HG02885 (cell line): ENCODE results near the gene IL36B.
A peak's percentile ranks its signal among the peaks of the same experiment; 100 is the strongest.
"Not testable (repeated sequence)": the region's sequence is repeated elsewhere in the genome, so short reads cannot be mapped to it uniquely, and the experiment has no call there.

ENCODE experiments used
- ATAC-seq: cut with Tn5 transposase; IDR thresholded peaks from one replicate; pipeline ENCODE4 v1.9.1; 2021; ENCODE audit warnings: mild to moderate bottlenecking; ENCODE audit not compliant: unreplicated experiment, poor library complexity

Gene IL36B

DNA sequence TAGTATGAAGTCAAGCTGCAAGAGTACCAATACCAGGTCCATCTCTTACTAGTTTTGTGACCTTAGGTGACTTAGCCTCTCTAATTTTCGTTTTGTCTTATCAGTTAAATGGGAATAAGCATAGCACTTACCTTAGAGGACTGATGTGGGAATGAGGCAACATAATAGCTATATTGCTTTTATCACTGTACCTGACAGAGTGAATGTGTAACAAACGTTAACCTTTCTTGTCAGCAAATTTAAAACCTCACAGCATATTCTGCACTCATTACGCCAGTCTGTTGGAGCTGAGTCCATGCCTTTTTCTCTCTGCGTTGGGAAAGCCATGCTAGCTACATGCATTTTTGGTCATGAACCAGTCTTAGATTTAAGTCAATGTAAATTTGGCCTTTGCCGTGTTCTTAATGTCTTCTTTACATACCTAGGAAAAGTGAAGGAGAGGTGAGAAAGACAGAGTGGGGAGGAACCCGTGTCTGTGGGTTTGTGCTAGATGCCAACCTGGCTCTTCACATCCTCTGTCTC lies at the start of gene IL36B:
TSS of gene IL36B (minus strand) at position 472 of the 522 bp plus-strand sequence.
- ATAC-seq, result no peak

GRCh38 chr2:113102133-113102532 lies 49.5 kb upstream of the IL36B start:
- no peak for ATAC-seq

DNA sequence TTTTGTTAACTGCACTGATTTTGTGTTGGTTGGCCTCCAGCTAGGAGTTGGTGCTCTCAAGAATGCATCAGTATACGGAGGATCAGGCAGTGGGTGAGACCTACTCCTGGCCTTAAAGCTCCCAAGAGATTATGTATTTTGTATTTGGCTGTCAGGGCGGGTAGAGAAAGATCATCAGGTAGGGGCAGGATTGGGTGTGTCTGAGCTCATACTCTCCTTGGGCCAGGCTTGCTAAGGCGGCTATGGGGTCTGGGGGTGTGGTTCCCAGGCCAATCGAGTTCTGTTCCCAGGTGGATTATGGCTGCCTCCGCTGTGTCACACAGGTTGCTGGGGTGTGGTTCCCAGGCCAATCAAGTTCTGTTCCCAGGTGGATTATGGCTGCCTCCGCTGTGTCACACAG lies 45.9 kb upstream of the IL36B start:
- no peak for ATAC-seq

GRCh38 chr2:113098041-113098440 lies 45.4 kb upstream of the IL36B start:
- peak; percentile 43 for ATAC-seq

DNA sequence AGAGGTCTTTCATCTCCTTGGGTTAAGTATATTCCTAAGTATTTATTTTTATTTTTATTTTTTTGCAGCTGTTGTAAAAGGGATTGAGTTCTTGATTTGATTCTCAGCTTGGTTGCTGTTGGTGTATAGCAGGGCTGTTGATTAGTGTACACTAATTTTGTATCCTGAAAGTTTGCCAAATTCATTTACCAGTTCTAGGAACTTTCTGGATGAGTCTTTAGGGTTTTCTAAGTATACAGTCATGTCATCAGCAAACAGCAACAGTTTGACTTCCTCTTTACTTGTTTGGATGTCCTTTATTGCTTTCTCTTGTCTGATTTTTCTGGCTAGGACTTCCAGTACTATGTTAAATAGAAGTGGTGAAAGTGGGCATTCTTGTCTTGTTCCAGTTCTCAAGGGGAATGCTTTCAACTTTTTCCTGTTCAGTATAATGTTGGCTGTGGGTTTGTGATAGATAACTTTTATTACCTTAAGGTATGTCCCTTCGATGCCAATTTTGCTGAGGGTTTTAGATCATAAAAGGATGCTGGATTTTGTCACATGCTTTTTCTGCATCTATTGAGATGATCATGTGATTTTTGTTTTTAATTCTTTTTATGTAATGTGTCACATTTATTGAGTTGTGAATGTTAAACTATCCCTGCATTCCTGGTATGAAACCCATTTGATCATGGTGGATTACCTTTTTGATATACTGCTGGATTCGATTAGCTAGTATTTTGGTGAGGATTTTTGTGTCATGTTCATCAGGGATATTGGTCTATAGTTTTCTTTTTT lies 44.4 kb upstream of the IL36B start:
- ATAC-seq, result not testable (repeated sequence)

DNA sequence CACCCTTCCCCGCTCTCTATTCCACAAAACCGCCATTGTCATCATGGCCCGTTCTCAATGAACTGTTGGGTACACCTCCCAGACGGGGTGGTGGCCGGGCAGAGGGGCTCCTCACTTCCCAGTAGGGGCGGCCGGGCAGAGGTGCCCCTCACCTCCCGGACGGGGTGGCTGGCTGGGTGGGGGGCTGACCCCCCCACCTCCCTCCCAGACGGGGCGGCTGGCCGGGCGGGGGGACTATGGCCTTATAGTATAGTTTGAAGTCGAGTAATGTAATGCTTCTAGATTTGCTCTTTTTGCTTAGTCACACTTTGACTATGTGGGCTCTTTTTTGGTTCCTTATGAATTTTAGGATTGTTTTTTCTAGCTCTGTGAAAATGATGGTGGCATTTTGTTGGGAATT lies 43.6 kb upstream of the IL36B start:
- ATAC-seq, result not testable (repeated sequence)

GRCh38 chr2:113093613-113093977 lies 40.9 kb upstream of the IL36B start:
- no peak for ATAC-seq

DNA sequence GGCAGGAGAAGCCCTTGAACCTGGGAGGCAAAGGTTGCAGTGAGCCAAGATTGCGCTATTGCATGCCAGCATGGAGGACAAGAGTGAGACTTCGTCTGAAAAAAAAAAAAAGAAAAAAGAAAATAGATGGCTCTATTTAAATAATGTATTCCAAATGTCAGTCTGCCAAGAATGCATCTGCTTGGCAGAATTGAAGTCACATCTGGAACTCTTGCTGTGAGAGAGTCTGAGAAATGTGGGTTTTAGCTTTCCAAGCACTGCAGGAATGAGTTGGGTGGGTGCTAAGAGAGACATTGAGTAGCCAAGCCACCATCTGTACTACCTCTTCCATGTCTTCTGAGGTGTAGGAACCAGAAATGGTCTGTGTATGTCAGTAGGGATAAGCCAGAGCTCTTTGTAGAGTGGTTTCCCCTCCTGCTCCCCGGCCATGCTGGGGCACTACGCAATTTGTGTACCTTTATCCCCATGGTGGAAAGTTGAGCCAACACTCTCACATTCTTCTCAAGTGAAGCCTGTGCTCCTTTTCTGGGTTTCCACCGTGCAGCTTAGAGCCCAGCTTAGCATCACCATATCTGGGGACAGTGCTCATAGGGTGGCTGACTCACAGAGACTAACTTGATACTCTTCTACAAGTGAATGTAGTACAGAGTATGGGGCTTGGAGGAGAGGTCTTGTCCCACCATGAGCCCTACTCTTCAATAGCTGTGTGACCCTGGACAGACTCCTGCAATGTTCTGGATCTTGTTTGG lies 40.4 kb upstream of the IL36B start:
- ATAC-seq, result no peak

DNA sequence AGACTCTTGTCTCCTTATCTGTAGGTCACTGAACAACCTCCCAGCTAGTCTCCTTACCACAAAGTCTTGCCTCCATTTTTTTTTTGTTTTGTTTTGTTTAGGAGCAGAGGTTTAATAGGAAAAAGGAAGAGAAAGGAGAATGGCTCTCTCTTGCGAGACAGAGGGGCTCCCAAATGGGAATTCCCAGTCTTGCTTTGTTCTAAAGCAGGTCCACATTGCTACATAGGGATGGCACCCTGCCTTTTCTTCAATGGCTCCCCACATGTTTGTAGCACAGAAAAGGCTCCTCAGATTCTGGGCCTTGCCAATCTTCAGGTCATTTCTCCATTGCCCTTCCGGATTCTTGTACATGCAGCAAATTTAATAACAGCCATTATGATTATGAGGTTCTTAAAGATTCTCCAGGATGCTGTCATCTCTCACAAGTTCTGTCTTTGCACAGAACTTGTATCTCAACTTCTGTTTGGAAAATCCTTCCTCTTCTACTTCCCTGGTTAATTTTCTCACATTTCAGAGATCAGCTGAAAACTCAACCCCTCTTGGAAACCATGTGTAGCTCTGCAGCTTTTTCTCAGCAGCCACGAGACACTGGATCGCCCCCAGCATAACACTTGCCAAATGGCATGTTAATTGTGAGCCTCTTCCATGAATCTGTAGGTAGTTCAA lies 38.7 kb upstream of the IL36B start:
- no peak for ATAC-seq

DNA sequence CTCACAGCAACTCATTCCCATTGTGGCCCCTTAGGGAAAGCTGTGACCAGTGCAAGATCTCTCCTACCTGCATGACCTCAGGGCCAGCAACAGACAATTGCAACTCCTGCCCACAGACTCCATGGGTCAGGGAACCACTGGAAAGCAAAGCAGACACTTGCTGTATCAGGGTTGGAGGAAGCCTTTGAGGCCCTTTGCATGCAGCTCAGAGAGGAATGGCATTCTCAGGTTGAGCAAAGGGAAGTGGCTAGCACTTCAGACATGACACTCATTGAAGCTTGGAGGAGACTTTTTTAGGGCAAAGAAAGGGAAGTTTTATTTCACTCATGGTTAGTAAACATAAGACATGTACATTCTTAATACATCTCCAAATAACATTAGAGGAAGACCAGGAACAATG lies 37.2 kb upstream of the IL36B start:
- no peak for ATAC-seq

DNA sequence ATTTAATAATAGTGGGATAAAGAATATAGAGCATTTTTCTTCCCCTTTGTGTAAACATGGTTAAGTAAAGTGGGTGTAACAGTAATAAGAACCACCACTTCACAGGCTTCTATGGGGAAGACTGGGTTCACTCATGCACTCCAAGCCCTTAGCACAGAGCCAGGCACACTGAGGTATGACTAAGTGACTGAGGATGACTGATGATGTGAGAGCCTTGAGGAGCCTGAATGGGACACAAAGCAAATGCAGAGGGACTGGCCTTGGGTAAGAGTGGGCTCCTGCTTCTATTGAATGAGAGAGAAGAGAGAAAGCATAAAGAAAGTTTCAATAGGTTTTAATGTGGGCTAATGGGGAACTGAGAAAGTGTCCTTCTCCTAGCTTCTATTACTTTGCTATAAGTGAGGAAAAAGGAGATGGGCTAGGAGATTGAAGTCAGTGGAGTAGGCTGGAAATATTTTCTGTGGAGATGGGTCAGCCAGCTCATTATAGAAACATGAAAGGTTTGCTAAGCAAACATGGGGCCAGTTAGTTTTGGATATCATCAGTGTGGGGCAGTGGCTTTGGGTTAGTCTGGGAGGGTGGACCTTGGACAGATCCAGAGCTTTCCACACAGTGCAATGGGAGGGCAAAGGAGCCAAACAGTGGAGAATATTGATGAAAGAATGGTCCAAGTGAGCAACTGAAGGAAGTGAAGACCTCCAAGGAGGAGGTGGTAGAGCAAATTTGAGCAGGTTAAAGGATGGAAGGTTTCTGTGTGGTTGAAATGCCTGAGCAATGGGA lies 35.7 kb upstream of the IL36B start:
- ATAC-seq, result no peak

DNA sequence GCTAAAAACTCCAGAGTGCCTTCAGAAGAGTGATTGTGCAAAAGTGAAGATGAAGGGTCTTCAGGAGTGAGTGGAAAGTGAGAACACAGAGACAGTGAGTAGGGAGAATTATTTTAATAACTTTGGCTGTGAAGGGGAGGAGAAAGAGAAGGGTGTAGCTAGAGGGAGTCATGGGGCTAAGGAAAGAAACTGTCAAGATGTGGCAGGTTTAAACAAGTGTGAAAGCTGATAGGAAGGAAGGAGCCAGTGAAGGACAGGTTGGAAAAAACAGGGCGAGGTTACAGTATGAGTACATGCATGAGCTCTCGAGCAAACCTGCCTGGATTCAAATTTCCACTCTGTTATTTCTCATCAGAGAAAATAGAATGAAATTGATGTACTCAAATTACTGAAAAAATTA lies 32.9 kb upstream of the IL36B start:
- ATAC-seq, result no peak

GRCh38 chr2:113084249-113085000 lies 31.8 kb upstream of the IL36B start:
- no peak for ATAC-seq

DNA sequence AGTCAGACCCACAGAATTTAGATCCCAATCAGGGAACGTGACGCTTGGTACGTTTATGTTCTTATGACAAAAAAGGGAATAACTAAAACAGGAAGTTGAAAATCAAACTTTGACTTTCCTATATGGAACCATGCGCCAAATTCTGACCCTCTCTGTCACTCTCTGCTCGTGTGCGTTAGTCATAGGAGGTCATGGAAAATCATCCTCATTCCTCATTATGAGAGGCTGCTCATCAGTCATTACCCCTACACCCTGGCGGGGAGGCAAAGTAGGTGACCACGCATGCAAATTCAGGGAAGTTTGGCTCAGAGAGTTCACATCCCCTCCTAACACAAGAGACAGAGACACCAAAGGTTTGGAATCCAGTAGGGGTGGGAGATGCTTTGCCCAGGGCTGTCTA lies 30.6 kb upstream of the IL36B start:
- ATAC-seq, result no peak

GRCh38 chr2:113081488-113082210 lies 29.0 kb upstream of the IL36B start:
- no peak for ATAC-seq

GRCh38 chr2:113080134-113080533 lies 27.5 kb upstream of the IL36B start:
- peak; percentile 51 for ATAC-seq

DNA sequence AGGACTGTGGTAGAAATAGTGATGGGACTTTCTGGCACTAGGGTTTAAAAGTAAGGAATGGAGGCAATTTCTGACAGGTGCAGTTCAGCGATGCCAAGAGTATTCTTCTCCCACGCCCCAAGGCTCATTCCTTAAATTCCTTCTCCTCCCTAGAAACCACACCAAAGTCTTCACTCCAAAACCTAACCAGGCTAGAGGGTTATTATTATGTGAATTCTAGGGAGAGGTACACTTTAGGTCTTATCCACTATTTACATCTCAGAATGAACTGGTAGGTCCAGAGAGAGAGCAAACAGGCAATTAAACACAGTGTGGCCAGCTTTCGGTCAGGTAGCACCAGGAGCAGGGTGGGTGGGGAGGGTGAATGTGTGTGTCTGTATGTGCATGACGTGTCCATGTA lies 26.5 kb upstream of the IL36B start:
- ATAC-seq, result no peak

DNA sequence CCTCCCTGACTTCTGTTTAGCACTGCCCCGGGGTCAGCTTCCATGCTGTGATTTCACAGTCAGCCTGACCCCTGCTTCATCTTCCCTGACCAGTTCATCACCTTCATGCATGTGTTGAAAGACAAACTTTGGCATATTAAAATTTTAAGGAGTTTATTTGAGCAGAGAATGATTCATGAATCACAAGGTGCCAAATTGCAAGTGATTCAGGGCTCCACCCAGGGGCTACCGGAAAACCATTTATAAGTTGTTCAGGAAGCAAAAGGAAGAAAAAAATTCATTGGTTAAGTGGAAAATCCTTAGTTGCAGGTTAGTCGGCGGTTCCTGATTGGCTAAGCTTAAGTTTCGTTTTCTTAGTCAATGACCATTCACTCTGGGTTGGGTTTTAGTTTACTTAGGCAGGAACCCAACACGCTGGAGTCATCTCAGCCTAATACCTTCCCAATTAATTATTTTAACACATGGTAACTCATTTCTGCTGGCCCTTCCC lies 25.7 kb upstream of the IL36B start:
- no peak for ATAC-seq

DNA sequence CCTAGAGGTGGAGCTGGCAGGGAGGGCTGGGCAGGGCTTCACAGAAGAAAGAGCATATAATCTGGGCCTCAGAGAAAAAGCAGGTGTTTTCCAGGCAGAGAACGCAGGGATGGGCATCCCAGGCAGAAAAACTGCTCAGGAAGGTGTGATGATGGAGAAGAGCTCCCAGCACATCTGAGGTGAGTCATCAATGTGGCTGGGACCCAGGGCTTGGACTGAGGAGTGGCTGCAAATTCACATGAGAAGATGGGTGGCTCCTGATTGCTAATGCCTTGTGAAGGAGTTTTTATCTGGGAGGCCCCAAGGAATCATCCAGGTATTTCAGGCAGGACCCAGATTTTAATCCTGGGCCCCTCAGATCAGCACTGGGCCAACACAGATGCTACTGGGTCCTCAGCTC lies 25.3 kb upstream of the IL36B start:
- no peak for ATAC-seq
